SK-N-SH (cell line): Measurements from ENCODE around the gene MAST4. TPM values are rescaled to one million over a fixed set of nuclear protein-coding genes. Genes with fewer than 3 reads are reported as not detected.

Experiments used
- CTCF ChIA-PET: fragments of 300-600, 350-600 bp; formaldehyde crosslinking; extraction: SDS; loops from one replicate; lab custom pipeline; 2021; lab: Yijun Ruan, JAX
- POLR2A ChIA-PET: fragments of 350-600 bp; sonication (Branson Sonifier 250); formaldehyde crosslinking; extraction: SDS; loops from one replicate; lab custom pipeline; 2020; ENCODE audit warnings: antibody characterized with exemption, inconsistent platforms; lab: Yijun Ruan, JAX
- DNase-seq: peaks from one replicate; pipeline ENCODE4 v3.0.0; 2012
- H2AFZ ChIP-seq: fragments of 200-600 bp; sonication (generic); 2 replicates; pipeline ENCODE4 v1.8.1; 2016; ENCODE audit warnings: antibody characterized with exemption, mild to moderate bottlenecking, low read depth
- H3F3A ChIP-seq: fragments of 200-600 bp; sonication (generic); replicated peaks from 2 replicates; pipeline ENCODE3; 2016; ENCODE audit warnings: antibody characterized with exemption, mild to moderate bottlenecking; ENCODE audit not compliant: insufficient read depth
- H3K27ac ChIP-seq, 2 experiments: fragments of 200-500 bp in 1 of 2; fragments of 200-600 bp in 1 of 2; sonication (Bioruptor generic) in 1 of 2; sonication (generic), shearing (Covaris generic) in 1 of 2; 2 replicates each; pipeline versions ENCODE4 v1.5.1 to v1.6.1; 2014 to 2016; ENCODE audit warnings: low read depth in 2 of 2, inconsistent platforms in 1 of 2, low read length in 1 of 2, mild to moderate bottlenecking in 1 of 2, mixed read lengths in 1 of 2
- H3K27me3 ChIP-seq: fragments of 200-600 bp; sonication (generic), shearing (Covaris generic); 2 replicates; pipeline ENCODE4 v1.6.1; 2016; ENCODE audit warnings: mixed run types; ENCODE audit not compliant: insufficient read depth
- H3K36me3 ChIP-seq, 2 experiments: fragments of 200-500 bp in 1 of 2; fragments of 200-600 bp in 1 of 2; sonication (Bioruptor generic) in 1 of 2; sonication (generic) in 1 of 2; replicated peaks in 1 of 2; 2 replicates each; pipeline versions ENCODE3 to v1.5.1; 2014 to 2016; ENCODE audit warnings: low read length in 1 of 2, mild to moderate bottlenecking in 1 of 2; ENCODE audit not compliant: insufficient read depth in 2 of 2, control insufficient read depth in 1 of 2
- H3K4me1 ChIP-seq, 2 experiments: fragments of 200-500 bp in 1 of 2; fragments of 200-600 bp in 1 of 2; sonication (Bioruptor generic) in 1 of 2; sonication (generic), shearing (Covaris generic) in 1 of 2; 2 replicates each; pipeline versions ENCODE4 v1.5.1 to v1.6.1; 2014 to 2016; ENCODE audit warnings: low read depth in 1 of 2, low read length in 1 of 2, mixed run types in 1 of 2; ENCODE audit not compliant: insufficient read depth in 2 of 2, control insufficient read depth in 1 of 2
- H3K4me2 ChIP-seq: fragments of 200-600 bp; sonication (generic), shearing (Covaris generic); 2 replicates; pipeline ENCODE4 v1.6.1; 2017; ENCODE audit warnings: mixed run types
- H3K4me3 ChIP-seq, 2 experiments: fragments of 200-500 bp in 1 of 2; fragments of 200-600 bp in 1 of 2; sonication (Bioruptor generic) in 1 of 2; sonication (generic), shearing (Covaris generic) in 1 of 2; 2 replicates each; pipeline versions ENCODE4 v1.5.1 to v1.8.1; 2014 to 2016; ENCODE audit warnings: low read depth in 2 of 2, inconsistent platforms in 1 of 2, low read length in 1 of 2, mild to moderate bottlenecking in 1 of 2, mixed read lengths in 1 of 2, moderate library complexity in 1 of 2
- H3K79me2 ChIP-seq: fragments of 200-600 bp; sonication (generic); 2 replicates; pipeline ENCODE4 v1.8.1; 2017; ENCODE audit warnings: mild to moderate bottlenecking; ENCODE audit not compliant: insufficient read depth
- H3K9ac ChIP-seq: fragments of 200-600 bp; sonication (generic); 2 replicates; pipeline ENCODE4 v1.6.1; 2017; ENCODE audit warnings: mixed run types
- H3K9me2 ChIP-seq: fragments of 200-600 bp; sonication (generic); 2 replicates; pipeline ENCODE4 v1.6.1; 2017; ENCODE audit warnings: mixed run types
- H3K9me3 ChIP-seq: fragments of 200-600 bp; sonication (generic); 2 replicates; pipeline ENCODE4 v1.6.1; 2017; ENCODE audit warnings: mixed run types, mild to moderate bottlenecking, moderate library complexity
- H4K20me1 ChIP-seq: fragments of 200-600 bp; sonication (generic); 2 replicates; pipeline ENCODE4 v1.6.1; 2017; ENCODE audit warnings: mild to moderate bottlenecking, mixed run types; ENCODE audit not compliant: insufficient read depth
- CHD2 ChIP-seq: fragments of 150-350 bp; IDR thresholded peaks from 2 replicates; pipeline ENCODE4 v1.6.1; 2018; ENCODE audit warnings: low read length; ENCODE audit not compliant: partially characterized antibody
- ELF1 ChIP-seq: IDR thresholded peaks from 2 replicates; pipeline ENCODE4 v1.4.0; 2012
- FOXJ3 ChIP-seq: sonication (generic); formaldehyde crosslinking; IDR thresholded peaks from 2 replicates; pipeline ENCODE4 v1.5.1; 2020; ENCODE audit warnings: mild to moderate bottlenecking, missing genetic modification reagents
- FOXM1 ChIP-seq: IDR thresholded peaks from 2 replicates; pipeline ENCODE4 v1.4.0; 2012; ENCODE audit warnings: low read depth, mild to moderate bottlenecking
- GABPA ChIP-seq: IDR thresholded peaks from 2 replicates; pipeline ENCODE4 v1.4.0; 2012; ENCODE audit warnings: low read depth, mild to moderate bottlenecking
- JUND ChIP-seq: IDR thresholded peaks from 2 replicates; pipeline ENCODE4 v1.4.0; 2012
- MEF2A ChIP-seq: IDR thresholded peaks from 2 replicates; pipeline ENCODE4 v1.4.0; 2012; ENCODE audit warnings: low read depth, borderline replicate concordance
- MXI1 ChIP-seq: IDR thresholded peaks from 2 replicates; pipeline ENCODE4 v1.6.1; 2012; ENCODE audit warnings: mild to moderate bottlenecking, low read depth, low read length, improper control_type of control experiment
- POLR2AphosphoS5 ChIP-seq: IDR thresholded peaks from 2 replicates; pipeline ENCODE4 v1.6.1; 2012; ENCODE audit warnings: low read depth, low read length
- RAD21 ChIP-seq: IDR thresholded peaks from 2 replicates; pipeline ENCODE4 v1.6.1; 2012; ENCODE audit warnings: mild to moderate bottlenecking, low read length
- RCOR1 ChIP-seq: fragments of 150-350 bp; IDR thresholded peaks from 2 replicates; pipeline ENCODE4 v1.6.1; 2017; ENCODE audit warnings: antibody characterized with exemption, low read length
- RXRA ChIP-seq: IDR thresholded peaks from 2 replicates; pipeline ENCODE4 v1.4.0; 2012; ENCODE audit warnings: low read depth, mild to moderate bottlenecking, borderline replicate concordance
- SIN3A ChIP-seq: IDR thresholded peaks from 2 replicates; pipeline ENCODE4 v1.6.1; 2012; ENCODE audit warnings: low read depth, mild to moderate bottlenecking, low read length, moderate library complexity, borderline replicate concordance
- SMC3 ChIP-seq: IDR thresholded peaks from 2 replicates; pipeline ENCODE4 v1.6.1; 2012; ENCODE audit warnings: low read depth, low read length, improper control_type of control experiment
- WGBS: methylation state at CpG from one replicate; pipeline ENCODE4 v1.1.6; 2017; ENCODE audit warnings: low lambda C conversion rate; 5-methylcytosine and 5-hydroxymethylcytosine counted together
- polyA plus RNA-seq, 3 experiments: library from polyadenylated mRNA; depleted of rRNA; stranded (reverse); fragments of >200 nt; gene quantifications; 2 replicates each; pipeline ENCODE4 v1.2.3, GENCODE V29; 2012
- TF ChIP-seq, protein P1 (sequence below): IDR thresholded peaks from 2 replicates; pipeline ENCODE4 v1.4.0; 2012; ENCODE audit warnings: low read depth, borderline replicate concordance
- TF ChIP-seq, protein P2 (sequence below): IDR thresholded peaks from 2 replicates; pipeline ENCODE4 v1.4.0; 2012; ENCODE audit warnings: low read depth, borderline replicate concordance
- TF ChIP-seq, protein P3 (sequence below): IDR thresholded peaks from 2 replicates; pipeline ENCODE4 v1.4.0; 2012; ENCODE audit warnings: low read depth
- TF ChIP-seq, protein P4 (sequence below): IDR thresholded peaks from 2 replicates; pipeline ENCODE4; 2012

The MAST4 gene
- polyA plus RNA-seq, 1 of the 3 experiments (the other 2 are of a cell fraction): 2.2 TPM

DNA sequence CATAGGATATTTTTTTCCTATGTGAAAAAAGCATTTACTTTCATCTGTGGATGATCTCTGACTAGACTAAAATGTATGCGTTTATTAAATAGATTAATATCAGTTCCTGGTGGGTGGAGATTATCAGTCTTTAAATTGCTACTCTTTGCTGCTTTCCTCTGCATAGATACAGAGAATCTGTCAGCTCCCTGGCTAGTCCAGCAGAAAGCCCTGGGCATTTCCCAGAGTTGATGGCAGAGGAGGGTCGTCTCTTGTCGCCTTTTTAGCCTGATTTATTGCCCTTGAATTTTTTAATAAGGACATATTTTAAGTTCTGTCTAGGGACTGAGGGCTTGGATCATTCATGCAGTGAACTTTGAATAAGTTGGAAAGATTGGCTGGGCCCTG, 434.9 kb downstream of the MAST4 start:
- ChIA-PET POLR2A (no interaction called here), CTCF (interaction anchor here (0.9 kb wide), 1 partner anchor 184 kb away, joined by 3 read pairs; no protein-coding TSS in a partner anchor)
- Histone ChIP-seq H3K4me3 (no peak overlapping the region), H3K27ac (peak overlapping the region in 1 of 2 experiments; percentile 43; a peak in 3 of 4 replicates), H3K27me3 (no peaks in the 10 kb centered on the region), H3K9ac (no peak overlapping the region), H3K9me2 (no peaks in the 10 kb centered on the region), H3K9me3 (no peaks in the 10 kb centered on the region), H3K36me3 (no peaks in the 10 kb centered on the region), H3K4me1 (peaks cover 12 to 20% of the 10 kb centered on the region in 2 experiments), H4K20me1 (no peaks in the 10 kb centered on the region), H3K4me2 (no peak overlapping the region), H3F3A (peaks cover 4% of the 10 kb centered on the region), H2AFZ (no peak overlapping the region), H3K79me2 (no peaks in the 10 kb centered on the region)
- TF ChIP-seq ELF1 (no peak), GABPA (no peak), MXI1 (no peak), CHD2 (no peak), RAD21 (no peak), SIN3A (no peak), RCOR1 (no peak), RXRA (no peak), SMC3 (no peak), POLR2AphosphoS5 (no peak), FOXJ3 (CRISPR knock-in tag) (no peak)
- TF ChIP-seq, protein P1, sequence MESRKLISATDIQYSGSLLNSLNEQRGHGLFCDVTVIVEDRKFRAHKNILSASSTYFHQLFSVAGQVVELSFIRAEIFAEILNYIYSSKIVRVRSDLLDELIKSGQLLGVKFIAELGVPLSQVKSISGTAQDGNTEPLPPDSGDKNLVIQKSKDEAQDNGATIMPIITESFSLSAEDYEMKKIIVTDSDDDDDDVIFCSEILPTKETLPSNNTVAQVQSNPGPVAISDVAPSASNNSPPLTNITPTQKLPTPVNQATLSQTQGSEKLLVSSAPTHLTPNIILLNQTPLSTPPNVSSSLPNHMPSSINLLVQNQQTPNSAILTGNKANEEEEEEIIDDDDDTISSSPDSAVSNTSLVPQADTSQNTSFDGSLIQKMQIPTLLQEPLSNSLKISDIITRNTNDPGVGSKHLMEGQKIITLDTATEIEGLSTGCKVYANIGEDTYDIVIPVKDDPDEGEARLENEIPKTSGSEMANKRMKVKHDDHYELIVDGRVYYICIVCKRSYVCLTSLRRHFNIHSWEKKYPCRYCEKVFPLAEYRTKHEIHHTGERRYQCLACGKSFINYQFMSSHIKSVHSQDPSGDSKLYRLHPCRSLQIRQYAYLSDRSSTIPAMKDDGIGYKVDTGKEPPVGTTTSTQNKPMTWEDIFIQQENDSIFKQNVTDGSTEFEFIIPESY: no peak
- TF ChIP-seq, protein P2, sequence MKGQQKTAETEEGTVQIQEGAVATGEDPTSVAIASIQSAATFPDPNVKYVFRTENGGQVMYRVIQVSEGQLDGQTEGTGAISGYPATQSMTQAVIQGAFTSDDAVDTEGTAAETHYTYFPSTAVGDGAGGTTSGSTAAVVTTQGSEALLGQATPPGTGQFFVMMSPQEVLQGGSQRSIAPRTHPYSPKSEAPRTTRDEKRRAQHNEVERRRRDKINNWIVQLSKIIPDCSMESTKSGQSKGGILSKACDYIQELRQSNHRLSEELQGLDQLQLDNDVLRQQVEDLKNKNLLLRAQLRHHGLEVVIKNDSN: no peak
- TF ChIP-seq, protein P3, sequence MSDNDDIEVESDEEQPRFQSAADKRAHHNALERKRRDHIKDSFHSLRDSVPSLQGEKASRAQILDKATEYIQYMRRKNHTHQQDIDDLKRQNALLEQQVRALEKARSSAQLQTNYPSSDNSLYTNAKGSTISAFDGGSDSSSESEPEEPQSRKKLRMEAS: no peak
- 35% methylated on average over 3 of the region's 3 CpGs for WGBS
- DNase-seq: no peak

DNA sequence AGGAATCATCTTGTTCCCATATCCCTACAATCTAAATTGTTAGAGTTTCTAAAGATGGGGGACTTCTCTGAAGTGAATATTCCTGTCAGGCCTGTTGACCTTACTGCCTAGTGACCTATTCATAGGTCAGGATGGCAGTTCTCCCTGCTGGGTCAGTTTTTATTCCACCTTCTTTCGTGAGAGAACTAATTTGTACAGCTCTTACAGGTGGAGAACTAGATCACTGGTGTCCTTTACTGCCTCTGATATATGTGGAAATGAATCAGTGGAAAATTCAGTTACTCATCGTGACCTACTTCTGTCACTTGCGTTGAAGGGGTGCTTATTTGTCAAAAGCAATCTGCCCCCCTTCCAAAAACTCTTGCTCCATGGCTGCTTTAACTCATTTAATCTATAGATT, 435.5 kb downstream of the MAST4 start:
- ChIA-PET POLR2A (no interaction called here), CTCF (no interaction called here)
- no peak overlapping the region for H3K9ac ChIP-seq
- peaks cover 12 to 20% of the 10 kb centered on the region in 2 experiments for H3K4me1 ChIP-seq
- no peaks in the 10 kb centered on the region for H3K27me3 ChIP-seq
- H3K9me3 ChIP-seq: no peaks in the 10 kb centered on the region
- no peaks in the 10 kb centered on the region for H4K20me1 ChIP-seq
- WGBS: 57% methylated on average over 3 of the region's 3 CpGs
- no peak overlapping the region for H2AFZ ChIP-seq
- no peaks in the 10 kb centered on the region for H3K79me2 ChIP-seq
- H3F3A ChIP-seq: peaks cover 4% of the 10 kb centered on the region
- H3K9me2 ChIP-seq: no peaks in the 10 kb centered on the region
- peak overlapping the region in 1 of 2 experiments; percentile 43; a peak in 2 of 4 replicates for H3K27ac ChIP-seq
- H3K36me3 ChIP-seq: no peaks in the 10 kb centered on the region
- H3K4me2 ChIP-seq: no peak overlapping the region
- TF ChIP-seq, protein P1: no peak
- TF ChIP-seq MEF2A (no peak), JUND (no peak), CHD2 (no peak), FOXM1 (no peak)
- TF ChIP-seq, protein P4, sequence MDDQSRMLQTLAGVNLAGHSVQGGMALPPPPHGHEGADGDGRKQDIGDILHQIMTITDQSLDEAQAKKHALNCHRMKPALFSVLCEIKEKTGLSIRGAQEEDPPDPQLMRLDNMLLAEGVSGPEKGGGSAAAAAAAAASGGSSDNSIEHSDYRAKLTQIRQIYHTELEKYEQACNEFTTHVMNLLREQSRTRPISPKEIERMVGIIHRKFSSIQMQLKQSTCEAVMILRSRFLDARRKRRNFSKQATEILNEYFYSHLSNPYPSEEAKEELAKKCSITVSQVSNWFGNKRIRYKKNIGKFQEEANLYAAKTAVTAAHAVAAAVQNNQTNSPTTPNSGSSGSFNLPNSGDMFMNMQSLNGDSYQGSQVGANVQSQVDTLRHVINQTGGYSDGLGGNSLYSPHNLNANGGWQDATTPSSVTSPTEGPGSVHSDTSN: peak; percentile 17; the same call in 1 of the 2 replicates
- DNase-seq: no peak
- H3K4me3 ChIP-seq: no peak overlapping the region
